Neural crest cell (in vitro differentiated cells): ENCODE data around the gene EXOC4. TPM values are rescaled to one million over a fixed set of nuclear protein-coding genes. Genes with fewer than 3 reads are reported as not detected.

Source experiments
- DNase-seq: peaks from one replicate; pipeline ENCODE4 v3.0.0; 2021; ENCODE audit warnings: low read depth, mixed read lengths, low spot score
- H3K27ac Mint-ChIP-seq: one replicate; pipeline ENCODE4 v1.8.0; 2021; ENCODE audit warnings: mild to moderate bottlenecking, mixed read lengths; ENCODE audit not compliant: unreplicated experiment
- H3K27me3 Mint-ChIP-seq: 2 replicates; pipeline ENCODE4 v1.8.0; 2021; ENCODE audit warnings: low read depth, mild to moderate bottlenecking, mixed read lengths
- H3K36me3 Mint-ChIP-seq: 2 replicates; pipeline ENCODE4 v1.8.0; 2021; ENCODE audit warnings: low read depth, mild to moderate bottlenecking, mixed read lengths
- H3K4me1 Mint-ChIP-seq: 2 replicates; pipeline ENCODE4 v1.8.0; 2021; ENCODE audit warnings: mixed read lengths
- H3K4me3 Mint-ChIP-seq: one replicate; pipeline ENCODE4 v1.8.0; 2021; ENCODE audit warnings: mild to moderate bottlenecking, mixed read lengths
- H3K9me3 Mint-ChIP-seq: 2 replicates; pipeline ENCODE4 v1.8.0; 2021; ENCODE audit warnings: mixed read lengths
- CTCF ChIP-seq: fragments of 200-600 bp; sonication (generic); conservative IDR thresholded peaks from 2 replicates; pipeline ENCODE4 v1.5.0; 2021; ENCODE audit warnings: antibody characterized with exemption, mild to moderate bottlenecking
- microRNA-seq: library from miRNA; unstranded; fragments of <30 nt; microRNA quantifications from one replicate; pipeline ENCODE4, GENCODE V29; 2020
- total RNA-seq: library from RNA; stranded (reverse); gene quantifications from 2 replicates; pipeline ENCODE4 v1.2.1, GENCODE V29; 2021

EXOC4 gene
- total RNA-seq, 1 donor from 2014 or later = 79.7 TPM

- TF ChIP-seq CTCF = no peak
- no peak overlapping the region for H3K27ac Mint-ChIP-seq
- peaks cover 4% of the 10 kb centered on the region for H3K4me1 Mint-ChIP-seq
- H3K27me3 Mint-ChIP-seq = no peaks in the 10 kb centered on the region
- peaks cover 9% of the 10 kb centered on the region for H3K9me3 Mint-ChIP-seq
- DNase-seq = no peak
- no peak overlapping the region for H3K4me3 Mint-ChIP-seq
- H3K36me3 Mint-ChIP-seq = peaks cover 2% of the 10 kb centered on the region
These were observed 860.8 kb downstream of the EXOC4 start for GRCh38 chr7:134113655-134114054.

- Mint-ChIP-seq H3K27me3 (no peaks in the 10 kb centered on the region), H3K4me3 (no peak overlapping the region), H3K9me3 (peaks cover 9% of the 10 kb centered on the region), H3K36me3 (peaks cover 2% of the 10 kb centered on the region), H3K4me1 (peaks cover 4% of the 10 kb centered on the region), H3K27ac (no peak overlapping the region)
- TF ChIP-seq CTCF = no peak
- no peak for DNase-seq
These were observed 862.1 kb downstream of the EXOC4 start for GRCh38 chr7:134114992-134115391.

Small RNAs within 50 kb of the gene (microRNA-seq; reads per million reads assigned to microRNA genes)
- gene MIR6133 = not detected

Other genes starting within 250 kb of the EXOC4 start
- 98.4 and 107 TPM in 2 replicates for gene CHCHD3, start 171.0 kb upstream of the EXOC4 start, total RNA-seq